NCI-H526 treated with DMSO at 0.1 percent for 48 hours (cell line): ENCODE data around the gene NKAIN2.

Source experiments
- DNase-seq: peaks from one replicate; lab custom pipeline; 2025; lab: John Stamatoyannopoulos, UW

NKAIN2 gene

GRCh38 chr6:124029567-124029966 is 225.9 kb downstream of the NKAIN2 start:
- DNase-seq: no peak

- DNase-seq: no peak
These were observed 229.8 kb downstream of the NKAIN2 start for GRCh38 chr6:124033501-124033900.

GRCh38 chr6:124036384-124036783 is 232.7 kb downstream of the NKAIN2 start:
- DNase-seq: no peak

- DNase-seq: no peak
These were observed 237.0 kb downstream of the NKAIN2 start for GRCh38 chr6:124040655-124041054.

- DNase-seq: no peak
These were observed 248.5 kb downstream of the NKAIN2 start for GRCh38 chr6:124052120-124052519.

- DNase-seq: no peak
These were observed 249.7 kb downstream of the NKAIN2 start for GRCh38 chr6:124053315-124053714.

- DNase-seq: no peak
These were observed 250.4 kb downstream of the NKAIN2 start for GRCh38 chr6:124054034-124054433.

GRCh38 chr6:124055395-124055794 is 251.7 kb downstream of the NKAIN2 start:
- no peak for DNase-seq

GRCh38 chr6:124055963-124056362 is 252.3 kb downstream of the NKAIN2 start:
- no peak for DNase-seq

- DNase-seq: no peak
These were observed 253.0 kb downstream of the NKAIN2 start for GRCh38 chr6:124056407-124057334.

- DNase-seq: no peak
These were observed 253.8 kb downstream of the NKAIN2 start for GRCh38 chr6:124057461-124057860.

- DNase-seq: no peak
These were observed 260.9 kb downstream of the NKAIN2 start for GRCh38 chr6:124064317-124065113.

- no peak for DNase-seq
These were observed 262.6 kb downstream of the NKAIN2 start for GRCh38 chr6:124066269-124066668.

GRCh38 chr6:124066946-124067552 is 263.4 kb downstream of the NKAIN2 start:
- DNase-seq: no peak

- no peak for DNase-seq
These were observed 265.7 kb downstream of the NKAIN2 start for GRCh38 chr6:124069230-124069950.

GRCh38 chr6:124073021-124073420 is 269.4 kb downstream of the NKAIN2 start:
- DNase-seq: no peak

- DNase-seq: no peak
These were observed 270.3 kb downstream of the NKAIN2 start for GRCh38 chr6:124073820-124074587.

- DNase-seq: no peak
These were observed 270.9 kb downstream of the NKAIN2 start for GRCh38 chr6:124074606-124075005.

- no peak for DNase-seq
These were observed 272.8 kb downstream of the NKAIN2 start for GRCh38 chr6:124076336-124077048.

- no peak for DNase-seq
These were observed 274.5 kb downstream of the NKAIN2 start for GRCh38 chr6:124078169-124078568.
